SK-N-SH treated with all-trans-retinoic acid at 6 μM for 48 hours (cell line): ENCODE results near the gene RPGRIP1L.

Source experiments
- ATAC-seq: fragments of 200-7000 bp; cut with Tn5 transposase; 3 replicates; pipeline ENCODE4 v1.9.1; 2020; ENCODE audit warnings: mild to moderate bottlenecking, moderate library complexity
- ARNTL ChIP-seq: fragments of 450-650 bp; formaldehyde crosslinking; IDR thresholded peaks from 2 replicates; pipeline ENCODE4 v1.5.0; 2020; ENCODE audit warnings: low read depth, mild to moderate bottlenecking, moderate library complexity, borderline replicate concordance
- BACH2 ChIP-seq: fragments of 250-450 bp; sonication (Bioruptor Pico); IDR thresholded peaks from 2 replicates; pipeline ENCODE4 v1.9.0; 2021; ENCODE audit warnings: mild to moderate bottlenecking, borderline replicate concordance
- CSDC2 ChIP-seq: fragments of 250-450 bp; sonication (Bioruptor Pico); IDR thresholded peaks from 2 replicates; pipeline ENCODE4 v1.5.0; 2020; ENCODE audit warnings: mild to moderate bottlenecking, moderate library complexity
- ESRRG ChIP-seq: fragments of 250-450 bp; sonication (Bioruptor Pico); IDR thresholded peaks from 2 replicates; pipeline ENCODE4 v1.6.1; 2021; ENCODE audit warnings: mild to moderate bottlenecking
- GLIS3 ChIP-seq: fragments of 250-450 bp; sonication (Bioruptor Pico); IDR thresholded peaks from 2 replicates; pipeline ENCODE4 v1.5.0; 2020; ENCODE audit warnings: mild to moderate bottlenecking, moderate library complexity
- OSR1 ChIP-seq: fragments of 250-450 bp; sonication (Bioruptor Pico); IDR thresholded peaks from 2 replicates; pipeline ENCODE4 v1.8.0; 2022; ENCODE audit warnings: moderate library complexity, mild to moderate bottlenecking, inconsistent platforms
- PPARA ChIP-seq: fragments of 250-450 bp; sonication (Bioruptor Pico); IDR thresholded peaks from 2 replicates; pipeline ENCODE4 v1.5.0; 2020; ENCODE audit warnings: mild to moderate bottlenecking, borderline replicate concordance
- RARB ChIP-seq: fragments of 250-450 bp; sonication (Bioruptor Pico); IDR thresholded peaks from 2 replicates; pipeline ENCODE4 v1.8.0; 2021; ENCODE audit warnings: mild to moderate bottlenecking, moderate library complexity
- SNAI2 ChIP-seq: fragments of 250-450 bp; sonication (Bioruptor Pico); IDR thresholded peaks from 2 replicates; pipeline ENCODE4 v1.5.0; 2020; ENCODE audit warnings: mild to moderate bottlenecking, moderate library complexity
- TCF4 ChIP-seq: fragments of 250-450 bp; sonication (Bioruptor Pico); IDR thresholded peaks from 2 replicates; pipeline ENCODE4 v1.8.0; 2021; ENCODE audit warnings: mild to moderate bottlenecking, moderate library complexity, borderline replicate concordance
- TOX ChIP-seq: fragments of 250-450 bp; sonication (Bioruptor Pico); IDR thresholded peaks from 2 replicates; pipeline ENCODE4 v1.8.0; 2021; ENCODE audit warnings: mild to moderate bottlenecking, moderate library complexity, borderline replicate concordance
- ZC3H10 ChIP-seq: fragments of 250-450 bp; sonication (Bioruptor Pico); IDR thresholded peaks from 2 replicates; pipeline ENCODE4 v1.5.1; 2021; ENCODE audit warnings: mild to moderate bottlenecking, moderate library complexity
- ZFP3 ChIP-seq: fragments of 250-450 bp; sonication (Bioruptor Pico); IDR thresholded peaks from 2 replicates; pipeline ENCODE4 v1.5.0; 2020; ENCODE audit warnings: mild to moderate bottlenecking, moderate library complexity
- ZFP30 ChIP-seq: fragments of 450-650 bp; formaldehyde crosslinking; IDR thresholded peaks from 2 replicates; pipeline ENCODE4 v1.5.0; 2022; ENCODE audit warnings: mild to moderate bottlenecking, moderate library complexity
- ZNF565 ChIP-seq: fragments of 450-650 bp; formaldehyde crosslinking; conservative IDR thresholded peaks from 2 replicates; pipeline ENCODE4 v1.5.0; 2020; ENCODE audit warnings: low read depth, mild to moderate bottlenecking, moderate library complexity
- ZNF70 ChIP-seq: fragments of 450-650 bp; formaldehyde crosslinking; IDR thresholded peaks from 2 replicates; pipeline ENCODE4 v1.5.0; 2020; ENCODE audit warnings: mild to moderate bottlenecking, moderate library complexity
- ZNF8 ChIP-seq: fragments of 450-650 bp; formaldehyde crosslinking; IDR thresholded peaks from 2 replicates; pipeline ENCODE4 v1.5.0; 2020; ENCODE audit warnings: mild to moderate bottlenecking, moderate library complexity
- TF ChIP-seq, protein P1 (sequence below): fragments of 250-450 bp; sonication (Bioruptor Pico); IDR thresholded peaks from 2 replicates; pipeline ENCODE4 v1.5.1; 2020; ENCODE audit warnings: low read depth, mild to moderate bottlenecking, moderate library complexity
- TF ChIP-seq, protein P2 (sequence below): fragments of 250-450 bp; sonication (Bioruptor Pico); IDR thresholded peaks from 2 replicates; pipeline ENCODE4 v1.5.0; 2020; ENCODE audit warnings: mild to moderate bottlenecking, moderate library complexity
- TF ChIP-seq, protein P3 (sequence below): fragments of 250-450 bp; sonication (Bioruptor Pico); IDR thresholded peaks from 2 replicates; pipeline ENCODE4 v1.5.1; 2021; ENCODE audit warnings: mild to moderate bottlenecking, moderate library complexity
- TF ChIP-seq, protein P4 (sequence below): fragments of 250-450 bp; sonication (Bioruptor Pico); IDR thresholded peaks from 2 replicates; pipeline ENCODE4 v1.8.0; 2020; ENCODE audit warnings: mild to moderate bottlenecking, moderate library complexity, borderline replicate concordance

RPGRIP1L gene

DNA sequence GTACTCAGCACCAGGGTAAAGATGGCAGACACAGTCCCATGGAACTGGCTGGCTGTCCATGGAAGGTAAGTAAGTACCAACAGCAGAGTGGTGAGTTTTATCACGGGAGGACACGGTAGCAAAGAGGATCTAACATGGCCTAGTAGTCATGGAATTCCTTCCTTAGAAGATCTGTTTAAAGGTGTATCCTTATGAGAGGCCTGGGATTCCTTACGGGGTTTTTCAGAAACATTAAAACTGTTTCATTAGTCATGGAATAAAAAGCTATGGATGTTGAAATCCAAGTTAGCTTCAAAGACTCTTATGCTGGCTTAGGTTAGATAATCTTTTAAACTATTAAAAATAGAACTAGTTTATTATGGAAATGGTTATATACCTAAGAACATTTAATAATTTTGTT lies 7.7 kb upstream of the RPGRIP1L start:
- no peak for ATAC-seq
- TF ChIP-seq TOX (CRISPR knock-in tag) (no peak), ZFP30 (CRISPR knock-in tag) (no peak), GLIS3 (CRISPR knock-in tag) (no peak), ARNTL (CRISPR knock-in tag) (no peak), ZNF565 (CRISPR knock-in tag) (no peak), CSDC2 (CRISPR knock-in tag) (no peak), ZNF8 (CRISPR knock-in tag) (no peak), ESRRG (no peak), PPARA (no peak), ZC3H10 (CRISPR knock-in tag) (no peak), RARB (no peak), BACH2 (CRISPR knock-in tag) (no peak)
- TF ChIP-seq, protein P1, sequence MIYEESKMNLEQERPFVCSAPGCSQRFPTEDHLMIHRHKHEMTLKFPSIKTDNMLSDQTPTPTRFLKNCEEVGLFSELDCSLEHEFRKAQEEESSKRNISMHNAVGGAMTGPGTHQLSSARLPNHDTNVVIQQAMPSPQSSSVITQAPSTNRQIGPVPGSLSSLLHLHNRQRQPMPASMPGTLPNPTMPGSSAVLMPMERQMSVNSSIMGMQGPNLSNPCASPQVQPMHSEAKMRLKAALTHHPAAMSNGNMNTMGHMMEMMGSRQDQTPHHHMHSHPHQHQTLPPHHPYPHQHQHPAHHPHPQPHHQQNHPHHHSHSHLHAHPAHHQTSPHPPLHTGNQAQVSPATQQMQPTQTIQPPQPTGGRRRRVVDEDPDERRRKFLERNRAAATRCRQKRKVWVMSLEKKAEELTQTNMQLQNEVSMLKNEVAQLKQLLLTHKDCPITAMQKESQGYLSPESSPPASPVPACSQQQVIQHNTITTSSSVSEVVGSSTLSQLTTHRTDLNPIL (CRISPR knock-in tag) = no peak
- TF ChIP-seq, protein P2, sequence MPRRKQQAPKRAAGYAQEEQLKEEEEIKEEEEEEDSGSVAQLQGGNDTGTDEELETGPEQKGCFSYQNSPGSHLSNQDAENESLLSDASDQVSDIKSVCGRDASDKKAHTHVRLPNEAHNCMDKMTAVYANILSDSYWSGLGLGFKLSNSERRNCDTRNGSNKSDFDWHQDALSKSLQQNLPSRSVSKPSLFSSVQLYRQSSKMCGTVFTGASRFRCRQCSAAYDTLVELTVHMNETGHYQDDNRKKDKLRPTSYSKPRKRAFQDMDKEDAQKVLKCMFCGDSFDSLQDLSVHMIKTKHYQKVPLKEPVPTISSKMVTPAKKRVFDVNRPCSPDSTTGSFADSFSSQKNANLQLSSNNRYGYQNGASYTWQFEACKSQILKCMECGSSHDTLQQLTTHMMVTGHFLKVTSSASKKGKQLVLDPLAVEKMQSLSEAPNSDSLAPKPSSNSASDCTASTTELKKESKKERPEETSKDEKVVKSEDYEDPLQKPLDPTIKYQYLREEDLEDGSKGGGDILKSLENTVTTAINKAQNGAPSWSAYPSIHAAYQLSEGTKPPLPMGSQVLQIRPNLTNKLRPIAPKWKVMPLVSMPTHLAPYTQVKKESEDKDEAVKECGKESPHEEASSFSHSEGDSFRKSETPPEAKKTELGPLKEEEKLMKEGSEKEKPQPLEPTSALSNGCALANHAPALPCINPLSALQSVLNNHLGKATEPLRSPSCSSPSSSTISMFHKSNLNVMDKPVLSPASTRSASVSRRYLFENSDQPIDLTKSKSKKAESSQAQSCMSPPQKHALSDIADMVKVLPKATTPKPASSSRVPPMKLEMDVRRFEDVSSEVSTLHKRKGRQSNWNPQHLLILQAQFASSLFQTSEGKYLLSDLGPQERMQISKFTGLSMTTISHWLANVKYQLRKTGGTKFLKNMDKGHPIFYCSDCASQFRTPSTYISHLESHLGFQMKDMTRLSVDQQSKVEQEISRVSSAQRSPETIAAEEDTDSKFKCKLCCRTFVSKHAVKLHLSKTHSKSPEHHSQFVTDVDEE (CRISPR knock-in tag) = no peak
- TF ChIP-seq, protein P3, sequence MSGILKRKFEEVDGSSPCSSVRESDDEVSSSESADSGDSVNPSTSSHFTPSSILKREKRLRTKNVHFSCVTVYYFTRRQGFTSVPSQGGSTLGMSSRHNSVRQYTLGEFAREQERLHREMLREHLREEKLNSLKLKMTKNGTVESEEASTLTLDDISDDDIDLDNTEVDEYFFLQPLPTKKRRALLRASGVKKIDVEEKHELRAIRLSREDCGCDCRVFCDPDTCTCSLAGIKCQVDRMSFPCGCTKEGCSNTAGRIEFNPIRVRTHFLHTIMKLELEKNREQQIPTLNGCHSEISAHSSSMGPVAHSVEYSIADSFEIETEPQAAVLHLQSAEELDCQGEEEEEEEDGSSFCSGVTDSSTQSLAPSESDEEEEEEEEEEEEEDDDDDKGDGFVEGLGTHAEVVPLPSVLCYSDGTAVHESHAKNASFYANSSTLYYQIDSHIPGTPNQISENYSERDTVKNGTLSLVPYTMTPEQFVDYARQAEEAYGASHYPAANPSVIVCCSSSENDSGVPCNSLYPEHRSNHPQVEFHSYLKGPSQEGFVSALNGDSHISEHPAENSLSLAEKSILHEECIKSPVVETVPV (CRISPR knock-in tag) = no peak

DNA sequence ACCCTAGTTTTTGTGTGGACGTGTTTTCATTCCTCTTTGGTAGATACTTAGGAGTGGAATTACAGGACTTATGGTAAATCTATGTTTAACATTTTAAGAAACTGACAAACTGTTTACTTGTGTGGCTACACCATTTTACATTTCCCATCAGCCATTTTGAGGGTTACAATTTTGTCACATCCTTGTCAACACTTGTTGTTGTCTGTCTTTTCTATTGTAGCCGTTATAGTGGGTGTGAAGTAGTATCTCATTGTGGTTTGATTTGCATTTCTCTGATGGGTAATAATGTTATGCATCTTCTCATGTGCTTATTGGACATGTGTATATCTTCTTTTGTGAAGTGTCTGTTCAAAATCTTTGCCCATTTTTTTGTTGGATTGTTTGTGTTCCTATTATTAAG lies 4.8 kb upstream of the RPGRIP1L start:
- no peak for ATAC-seq
- TF ChIP-seq ZFP30 (CRISPR knock-in tag) (no peak), ZNF8 (CRISPR knock-in tag) (no peak), ZNF565 (CRISPR knock-in tag) (no peak), ARNTL (CRISPR knock-in tag) (no peak), ESRRG (no peak), BACH2 (CRISPR knock-in tag) (no peak), CSDC2 (CRISPR knock-in tag) (no peak), OSR1 (CRISPR knock-in tag) (no peak), SNAI2 (CRISPR knock-in tag) (no peak), TCF4 (CRISPR knock-in tag) (no peak), ZNF70 (CRISPR knock-in tag) (no peak), RARB (no peak), GLIS3 (CRISPR knock-in tag) (no peak), PPARA (no peak), ZFP3 (no peak)
- TF ChIP-seq, protein P2 (CRISPR knock-in tag) = no peak
- TF ChIP-seq, protein P4, sequence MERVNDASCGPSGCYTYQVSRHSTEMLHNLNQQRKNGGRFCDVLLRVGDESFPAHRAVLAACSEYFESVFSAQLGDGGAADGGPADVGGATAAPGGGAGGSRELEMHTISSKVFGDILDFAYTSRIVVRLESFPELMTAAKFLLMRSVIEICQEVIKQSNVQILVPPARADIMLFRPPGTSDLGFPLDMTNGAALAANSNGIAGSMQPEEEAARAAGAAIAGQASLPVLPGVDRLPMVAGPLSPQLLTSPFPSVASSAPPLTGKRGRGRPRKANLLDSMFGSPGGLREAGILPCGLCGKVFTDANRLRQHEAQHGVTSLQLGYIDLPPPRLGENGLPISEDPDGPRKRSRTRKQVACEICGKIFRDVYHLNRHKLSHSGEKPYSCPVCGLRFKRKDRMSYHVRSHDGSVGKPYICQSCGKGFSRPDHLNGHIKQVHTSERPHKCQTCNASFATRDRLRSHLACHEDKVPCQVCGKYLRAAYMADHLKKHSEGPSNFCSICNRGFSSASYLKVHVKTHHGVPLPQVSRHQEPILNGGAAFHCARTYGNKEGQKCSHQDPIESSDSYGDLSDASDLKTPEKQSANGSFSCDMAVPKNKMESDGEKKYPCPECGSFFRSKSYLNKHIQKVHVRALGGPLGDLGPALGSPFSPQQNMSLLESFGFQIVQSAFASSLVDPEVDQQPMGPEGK = no peak
- TF ChIP-seq, protein P1 (CRISPR knock-in tag) = no peak
- TF ChIP-seq, protein P3 (CRISPR knock-in tag) = no peak
